NT2/D1 (cell line): ENCODE results near the gene PLXNB2.
"Not testable (repeated sequence)": the region's sequence is repeated elsewhere in the genome, so short reads cannot be mapped to it uniquely, and the experiment has no call there.

ENCODE experiments used
- DNase-seq: peaks from one replicate; pipeline ENCODE4 v3.0.0-alpha.2; 2011; ENCODE audit warnings: low read depth, low spot score
- H3K27me3 ChIP-seq: 2 replicates; pipeline ENCODE4 v1.6.0; 2011; ENCODE audit warnings: mild to moderate bottlenecking; ENCODE audit not compliant: insufficient read length, insufficient read depth
- H3K36me3 ChIP-seq: 2 replicates; pipeline ENCODE4 v1.6.1; 2011; ENCODE audit warnings: mild to moderate bottlenecking, low read length, mixed read lengths; ENCODE audit not compliant: insufficient read depth, insufficient read length
- H3K4me1 ChIP-seq: 2 replicates; pipeline ENCODE4 v1.5.1; 2011; ENCODE audit not compliant: insufficient read depth, insufficient read length
- H3K4me3 ChIP-seq: 2 replicates; pipeline ENCODE4 v1.5.1; 2011; ENCODE audit warnings: low read depth; ENCODE audit not compliant: insufficient read length
- H3K9ac ChIP-seq: 2 replicates; pipeline ENCODE4 v1.6.0; 2011; ENCODE audit warnings: low read depth; ENCODE audit not compliant: insufficient read length
- H3K9me3 ChIP-seq: 2 replicates; pipeline ENCODE4 v1.5.1; 2011; ENCODE audit warnings: mild to moderate bottlenecking, low read length; ENCODE audit not compliant: insufficient read depth
- SUZ12 ChIP-seq: IDR thresholded peaks from 2 replicates; pipeline ENCODE4 v1.6.1; 2011; ENCODE audit not compliant: insufficient read length, insufficient read depth; ENCODE audit errors: extremely low read depth
- YY1 ChIP-seq: IDR thresholded peaks from 2 replicates; pipeline ENCODE4 v1.6.1; 2011; ENCODE audit not compliant: insufficient read length, insufficient read depth
- ZNF274 ChIP-seq: IDR thresholded peaks from 2 replicates; pipeline ENCODE4 v1.6.1; 2011; ENCODE audit warnings: mild to moderate bottlenecking, low read depth, low read length

The PLXNB2 gene

GRCh38 chr22:50278461-50278860 lies 29.0 kb downstream of the PLXNB2 start:
- Histone ChIP-seq H3K9me3 (peaks cover 11% of the 10 kb centered on the region; the same call in 1 of the 2 replicates), H3K9ac (no peak overlapping the region), H3K4me3 (no peak overlapping the region), H3K27me3 (no peaks in the 10 kb centered on the region), H3K36me3 (peaks cover 81% of the 10 kb centered on the region), H3K4me1 (no peaks in the 10 kb centered on the region)
- no peak for DNase-seq
- TF ChIP-seq SUZ12, result no peak

- Histone ChIP-seq H3K4me1 (peaks cover 3% of the 10 kb centered on the region), H3K36me3 (peaks cover 77% of the 10 kb centered on the region), H3K27me3 (no peaks in the 10 kb centered on the region), H3K4me3 (no peak overlapping the region), H3K9me3 (peaks cover 11% of the 10 kb centered on the region; the same call in 1 of the 2 replicates), H3K9ac (no peak overlapping the region)
- TF ChIP-seq YY1, result no peak
- no peak for TF ChIP-seq ZNF274
- no peak for TF ChIP-seq SUZ12
- DNase-seq, result no peak
Measured at GRCh38 chr22:50277761-50278160, 29.7 kb downstream of the PLXNB2 start.

- Histone ChIP-seq H3K4me3 (no peak overlapping the region), H3K27me3 (peaks cover 2% of the 10 kb centered on the region), H3K9me3 (peaks cover 11% of the 10 kb centered on the region; the same call in 1 of the 2 replicates), H3K4me1 (peaks cover 7% of the 10 kb centered on the region), H3K9ac (no peak overlapping the region), H3K36me3 (peaks cover 65% of the 10 kb centered on the region)
- DNase-seq, result no peak
- no peak for TF ChIP-seq ZNF274
- no peak for TF ChIP-seq SUZ12
- TF ChIP-seq YY1, result no peak
Measured at GRCh38 chr22:50276143-50276542, 31.3 kb downstream of the PLXNB2 start.

GRCh38 chr22:50275181-50276055 lies 32.0 kb downstream of the PLXNB2 start:
- no peak overlapping the region for H3K9ac ChIP-seq
- peaks cover 59% of the 10 kb centered on the region for H3K36me3 ChIP-seq
- peaks cover 7% of the 10 kb centered on the region for H3K4me1 ChIP-seq
- H3K9me3 ChIP-seq, result peaks cover 11% of the 10 kb centered on the region; the same call in 1 of the 2 replicates
- H3K4me3 ChIP-seq, result no peak overlapping the region
- no peak for TF ChIP-seq ZNF274
- no peak for TF ChIP-seq YY1
- H3K27me3 ChIP-seq, result peaks cover 9% of the 10 kb centered on the region
- DNase-seq, result no peak

- TF ChIP-seq ZNF274 (no peak), YY1 (no peak), SUZ12 (no peak)
- Histone ChIP-seq H3K9ac (no peak overlapping the region), H3K4me1 (peaks cover 7% of the 10 kb centered on the region), H3K9me3 (peaks cover 11% of the 10 kb centered on the region; the same call in 1 of the 2 replicates), H3K4me3 (no peak overlapping the region), H3K36me3 (peaks cover 53% of the 10 kb centered on the region), H3K27me3 (peaks cover 11% of the 10 kb centered on the region)
- DNase-seq, result no peak
Measured at GRCh38 chr22:50274771-50275170, 32.7 kb downstream of the PLXNB2 start.

GRCh38 chr22:50274311-50274710 lies 33.1 kb downstream of the PLXNB2 start:
- TF ChIP-seq ZNF274 (no peak), SUZ12 (no peak)
- no peak overlapping the region for H3K4me3 ChIP-seq
- DNase-seq, result no peak
- peaks cover 15% of the 10 kb centered on the region for H3K27me3 ChIP-seq
- peaks cover 48% of the 10 kb centered on the region for H3K36me3 ChIP-seq
- H3K9ac ChIP-seq, result no peak overlapping the region
- peaks cover 8% of the 10 kb centered on the region for H3K4me1 ChIP-seq
- H3K9me3 ChIP-seq, result peaks cover 11% of the 10 kb centered on the region; the same call in 1 of the 2 replicates

GRCh38 chr22:50273781-50274180 lies 33.7 kb downstream of the PLXNB2 start:
- Histone ChIP-seq H3K27me3 (peaks cover 21% of the 10 kb centered on the region), H3K9me3 (peaks cover 11% of the 10 kb centered on the region; the same call in 1 of the 2 replicates), H3K4me1 (peaks cover 10% of the 10 kb centered on the region), H3K36me3 (peaks cover 43% of the 10 kb centered on the region)
- not testable (repeated sequence) for H3K9ac ChIP-seq, H3K4me3 ChIP-seq, DNase-seq

- H3K27me3 ChIP-seq, result peaks cover 21% of the 10 kb centered on the region
- peaks cover 11% of the 10 kb centered on the region; the same call in 1 of the 2 replicates for H3K9me3 ChIP-seq
- peaks cover 10% of the 10 kb centered on the region for H3K4me1 ChIP-seq
- not testable (repeated sequence) for H3K9ac ChIP-seq, DNase-seq, H3K4me3 ChIP-seq
- peaks cover 39% of the 10 kb centered on the region for H3K36me3 ChIP-seq
Measured at GRCh38 chr22:50273352-50273751, 34.1 kb downstream of the PLXNB2 start.
